D721Med (cell line): ENCODE data around the gene NUP153.

ENCODE experiments used
- DNase-seq: peaks from one replicate; pipeline ENCODE4 v3.0.0; 2011; ENCODE audit warnings: low spot score; ENCODE audit not compliant: insufficient read length
- FAIRE-seq: peaks from 2 replicates; lab custom pipeline; 2011; peaks lifted over from hg19 to GRCh38; lab: Jason Lieb, UNC
- TF ChIP-seq, protein P1 (sequence below): IDR thresholded peaks from 2 replicates; pipeline ENCODE4 v1.5.1; 2012; ENCODE audit warnings: mild to moderate bottlenecking, control low read depth; ENCODE audit not compliant: insufficient read depth; ENCODE audit errors: missing control alignments

The NUP153 gene

DNA sequence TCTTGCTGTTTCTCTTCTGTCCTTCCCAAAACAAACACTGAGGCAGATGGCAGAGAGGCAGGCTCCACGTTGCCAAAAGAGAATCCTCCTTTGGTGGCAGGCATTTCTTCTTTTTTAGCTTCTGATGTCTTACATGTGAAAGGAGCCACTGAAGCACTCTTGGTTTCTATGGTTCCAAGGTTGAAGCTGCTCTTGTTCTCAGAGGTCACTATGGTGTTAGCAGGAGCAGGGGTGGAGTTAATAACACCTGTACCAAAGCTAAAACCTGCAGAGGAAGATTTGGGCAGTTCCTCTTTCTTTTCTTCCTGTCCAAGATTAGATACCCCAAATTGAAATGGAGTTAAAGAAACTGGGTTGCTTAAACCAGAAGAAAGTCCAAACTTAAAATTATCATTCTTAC lies 77.9 kb downstream of the NUP153 start:
- DNase-seq (no peak), FAIRE-seq (no peak)
- TF ChIP-seq, protein P1, sequence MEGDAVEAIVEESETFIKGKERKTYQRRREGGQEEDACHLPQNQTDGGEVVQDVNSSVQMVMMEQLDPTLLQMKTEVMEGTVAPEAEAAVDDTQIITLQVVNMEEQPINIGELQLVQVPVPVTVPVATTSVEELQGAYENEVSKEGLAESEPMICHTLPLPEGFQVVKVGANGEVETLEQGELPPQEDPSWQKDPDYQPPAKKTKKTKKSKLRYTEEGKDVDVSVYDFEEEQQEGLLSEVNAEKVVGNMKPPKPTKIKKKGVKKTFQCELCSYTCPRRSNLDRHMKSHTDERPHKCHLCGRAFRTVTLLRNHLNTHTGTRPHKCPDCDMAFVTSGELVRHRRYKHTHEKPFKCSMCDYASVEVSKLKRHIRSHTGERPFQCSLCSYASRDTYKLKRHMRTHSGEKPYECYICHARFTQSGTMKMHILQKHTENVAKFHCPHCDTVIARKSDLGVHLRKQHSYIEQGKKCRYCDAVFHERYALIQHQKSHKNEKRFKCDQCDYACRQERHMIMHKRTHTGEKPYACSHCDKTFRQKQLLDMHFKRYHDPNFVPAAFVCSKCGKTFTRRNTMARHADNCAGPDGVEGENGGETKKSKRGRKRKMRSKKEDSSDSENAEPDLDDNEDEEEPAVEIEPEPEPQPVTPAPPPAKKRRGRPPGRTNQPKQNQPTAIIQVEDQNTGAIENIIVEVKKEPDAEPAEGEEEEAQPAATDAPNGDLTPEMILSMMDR = no peak

DNA sequence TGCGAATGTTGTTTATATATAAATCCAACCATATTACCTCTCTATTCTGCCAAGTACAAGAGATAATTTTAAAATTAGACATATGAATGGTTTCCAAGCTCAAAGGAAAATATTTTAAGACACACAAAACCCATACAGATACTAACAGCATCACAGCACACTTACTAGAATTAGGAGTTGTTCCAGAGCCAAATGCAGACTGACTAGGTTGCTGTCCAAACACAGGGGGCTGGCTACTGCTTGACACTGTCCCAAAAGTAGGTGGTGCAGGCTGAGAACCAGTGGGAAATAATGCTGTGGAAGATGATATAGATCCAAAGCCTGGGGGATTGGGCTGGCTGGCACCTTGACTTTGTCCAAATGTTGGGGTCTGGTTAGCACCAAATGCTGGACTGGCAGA lies 82.3 kb downstream of the NUP153 start:
- FAIRE-seq = no peak
- TF ChIP-seq, protein P1 = no peak
- DNase-seq = no peak

DNA sequence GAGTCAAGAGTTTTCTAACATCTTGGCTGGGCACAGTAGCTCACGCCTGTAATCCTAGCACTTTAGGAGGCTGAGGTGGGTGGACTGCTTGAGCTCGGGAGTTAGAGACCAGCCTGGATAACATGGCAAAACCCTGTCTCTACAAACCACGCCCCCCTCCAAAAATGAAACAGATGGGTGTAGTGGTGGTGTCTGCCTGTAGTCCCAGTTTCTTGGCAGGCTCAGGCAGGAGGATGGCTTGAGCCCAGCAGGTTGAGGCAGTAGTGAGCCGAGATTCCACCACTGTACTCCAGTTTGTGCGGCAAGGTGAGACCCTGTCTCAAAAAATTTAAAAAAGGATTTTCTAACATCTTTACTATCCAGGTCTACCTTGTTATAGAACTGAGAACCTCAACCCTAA lies 84.6 kb downstream of the NUP153 start:
- DNase-seq (no peak), FAIRE-seq (no peak)
- TF ChIP-seq, protein P1 = no peak

DNA sequence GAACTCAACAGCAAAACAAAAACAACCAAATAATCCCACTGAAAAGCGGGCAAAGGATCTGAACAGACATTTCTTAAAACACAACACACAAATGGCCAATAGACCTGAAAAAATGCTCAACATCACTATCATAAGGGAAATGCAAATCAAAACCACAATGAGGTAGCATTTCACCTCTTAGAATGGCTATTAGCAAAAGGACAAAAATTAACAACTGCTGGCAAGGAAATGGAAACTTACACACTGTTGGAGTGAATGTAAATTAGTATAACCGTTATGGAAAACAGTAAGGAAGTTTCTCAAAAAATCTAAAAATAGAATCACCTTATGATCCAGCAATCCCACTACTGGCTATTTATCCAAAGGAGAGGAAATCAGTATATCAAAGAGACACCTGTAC lies 85.7 kb downstream of the NUP153 start:
- no peak for FAIRE-seq
- no peak for DNase-seq
- TF ChIP-seq, protein P1 = no peak

DNA sequence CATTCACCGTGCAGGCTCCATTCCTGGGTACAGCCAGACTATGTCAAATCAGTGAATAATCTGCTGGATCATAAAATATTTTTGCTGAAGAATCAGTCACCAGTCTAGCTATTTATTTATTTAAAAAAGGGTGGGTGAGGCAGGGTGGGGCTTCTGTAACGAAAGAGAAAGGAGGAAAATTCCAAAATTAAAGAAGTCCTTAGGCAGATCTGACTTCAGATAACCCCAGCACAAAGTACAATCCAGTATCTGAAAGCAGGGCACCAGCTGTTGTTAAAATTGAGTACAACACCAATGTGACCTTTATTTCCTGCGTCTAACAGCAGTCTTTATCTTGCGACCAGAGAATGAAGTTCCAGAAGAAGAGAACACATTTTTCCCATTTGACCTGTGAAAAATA lies 90.9 kb downstream of the NUP153 start:
- FAIRE-seq = no peak
- TF ChIP-seq, protein P1 = no peak
- DNase-seq = no peak

DNA sequence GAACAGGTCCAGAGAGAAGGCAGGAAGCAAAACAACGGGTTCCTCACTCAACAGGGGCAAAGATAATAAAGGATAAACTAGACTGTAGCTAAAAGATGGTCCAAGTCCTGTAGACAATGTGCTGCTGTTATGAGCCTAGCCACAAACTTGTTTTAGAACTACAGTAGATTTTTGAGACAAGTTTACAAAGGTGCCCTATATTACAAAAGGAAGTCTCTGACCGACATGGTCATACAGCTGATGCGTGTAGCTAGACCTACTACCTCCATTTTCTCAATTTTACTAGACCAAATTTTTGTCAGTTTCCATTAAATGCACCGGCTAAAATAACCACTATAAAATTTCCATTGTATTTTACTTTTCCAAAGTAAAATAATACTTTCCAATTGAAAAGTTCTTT lies 94.7 kb downstream of the NUP153 start:
- no peak for FAIRE-seq
- TF ChIP-seq, protein P1 = no peak
- no peak for DNase-seq

DNA sequence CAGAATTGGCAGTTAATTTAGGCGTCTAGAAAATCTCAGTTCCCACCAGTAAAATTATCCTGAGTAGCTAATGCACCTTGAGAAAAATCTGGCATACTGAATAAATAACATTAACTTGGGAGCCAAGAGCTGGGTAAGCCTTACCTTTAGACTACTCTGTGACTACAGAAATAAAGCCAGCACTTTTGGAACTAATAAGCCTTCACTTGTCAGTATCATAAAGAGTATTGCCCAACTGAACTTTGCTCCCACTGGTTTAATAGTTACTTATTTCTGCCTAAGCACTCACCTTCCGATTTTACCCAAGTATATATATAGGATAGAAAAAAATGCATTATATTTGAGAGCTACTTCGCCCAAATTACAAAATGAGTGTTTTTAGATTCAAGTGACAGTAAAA lies 95.9 kb downstream of the NUP153 start:
- DNase-seq (no peak), FAIRE-seq (no peak)
- TF ChIP-seq, protein P1 = no peak
